Measurements from ENCODE around the gene FAM236D.
"Not testable (repeated sequence)": the region's sequence is repeated elsewhere in the genome, so short reads cannot be mapped to it uniquely, and the experiment has no call there.

FAM236D gene

GRCh38 chrX:72808110-72808509, at the start of gene FAM236D:
Gene FAM236D (minus strand): TSS chrX:72808210. CDS start chrX:72808110, 100 bp downstream.
- H3K27me3 ChIP-seq (ENCODE audit: control insufficient read depth, insufficient read depth, low read length); H3K4me3 ChIP-seq (ENCODE audit: low read length); H3K27ac ChIP-seq (ENCODE audit: low read length); H3K4me1 ChIP-seq (ENCODE audit: control insufficient read depth, insufficient read depth, low read length); DNase-seq (ENCODE audit: low read depth, low spot score); H3K9me3 ChIP-seq (ENCODE audit: control insufficient read depth, insufficient read depth, low read length); H3K36me3 ChIP-seq (ENCODE audit: control insufficient read depth, insufficient read depth, low read length): not testable (repeated sequence)
- no CpG with 5 or more reads among the region's 13 CpGs for WGBS (ENCODE audit: insufficient coverage, insufficient read length)

- H3K4me1 ChIP-seq (ENCODE audit: control insufficient read depth, insufficient read depth, low read length); H3K4me3 ChIP-seq (ENCODE audit: low read length); DNase-seq (ENCODE audit: low read depth, low spot score); H3K9me3 ChIP-seq (ENCODE audit: control insufficient read depth, insufficient read depth, low read length); H3K27ac ChIP-seq (ENCODE audit: low read length); H3K27me3 ChIP-seq (ENCODE audit: control insufficient read depth, insufficient read depth, low read length); H3K36me3 ChIP-seq (ENCODE audit: control insufficient read depth, insufficient read depth, low read length): not testable (repeated sequence)
- no CpG with 5 or more reads among the region's 2 CpGs for WGBS (ENCODE audit: insufficient coverage, insufficient read length)
Observed at GRCh38 chrX:72837532-72837931, 29.5 kb upstream of the FAM236D start.

- H3K27ac ChIP-seq (ENCODE audit: low read length); H3K4me3 ChIP-seq (ENCODE audit: low read length); H3K27me3 ChIP-seq (ENCODE audit: control insufficient read depth, insufficient read depth, low read length); H3K36me3 ChIP-seq (ENCODE audit: control insufficient read depth, insufficient read depth, low read length); H3K9me3 ChIP-seq (ENCODE audit: control insufficient read depth, insufficient read depth, low read length); H3K4me1 ChIP-seq (ENCODE audit: control insufficient read depth, insufficient read depth, low read length); DNase-seq (ENCODE audit: low read depth, low spot score): not testable (repeated sequence)
- WGBS (ENCODE audit: insufficient coverage, insufficient read length): no CpG with 5 or more reads among the region's 13 CpGs
Observed at GRCh38 chrX:72830701-72831100, 22.7 kb upstream of the FAM236D start.

GRCh38 chrX:72790390-72790789, 17.6 kb downstream of the FAM236D start:
- not testable (repeated sequence) for H3K27ac ChIP-seq (ENCODE audit: low read length); H3K4me3 ChIP-seq (ENCODE audit: low read length); DNase-seq (ENCODE audit: low read depth, low spot score); H3K9me3 ChIP-seq (ENCODE audit: control insufficient read depth, insufficient read depth, low read length); H3K27me3 ChIP-seq (ENCODE audit: control insufficient read depth, insufficient read depth, low read length); H3K36me3 ChIP-seq (ENCODE audit: control insufficient read depth, insufficient read depth, low read length); H3K4me1 ChIP-seq (ENCODE audit: control insufficient read depth, insufficient read depth, low read length)
- no CpG with 5 or more reads among the region's 3 CpGs for WGBS (ENCODE audit: insufficient coverage, insufficient read length)

- not testable (repeated sequence) for H3K4me1 ChIP-seq (ENCODE audit: control insufficient read depth, insufficient read depth, low read length); H3K4me3 ChIP-seq (ENCODE audit: low read length); H3K36me3 ChIP-seq (ENCODE audit: control insufficient read depth, insufficient read depth, low read length); DNase-seq (ENCODE audit: low read depth, low spot score); H3K27ac ChIP-seq (ENCODE audit: low read length); H3K27me3 ChIP-seq (ENCODE audit: control insufficient read depth, insufficient read depth, low read length); H3K9me3 ChIP-seq (ENCODE audit: control insufficient read depth, insufficient read depth, low read length)
- WGBS (ENCODE audit: insufficient coverage, insufficient read length): no CpG with 5 or more reads among the region's 1 CpG
Observed at GRCh38 chrX:72788142-72788541, 19.9 kb downstream of the FAM236D start.

GRCh38 chrX:72783964-72784363, 24.0 kb downstream of the FAM236D start:
- H3K27me3 ChIP-seq (ENCODE audit: control insufficient read depth, insufficient read depth, low read length); H3K9me3 ChIP-seq (ENCODE audit: control insufficient read depth, insufficient read depth, low read length); H3K4me3 ChIP-seq (ENCODE audit: low read length); H3K27ac ChIP-seq (ENCODE audit: low read length); H3K36me3 ChIP-seq (ENCODE audit: control insufficient read depth, insufficient read depth, low read length); H3K4me1 ChIP-seq (ENCODE audit: control insufficient read depth, insufficient read depth, low read length); DNase-seq (ENCODE audit: low read depth, low spot score): not testable (repeated sequence)
- WGBS (ENCODE audit: insufficient coverage, insufficient read length): no CpG with 5 or more reads among the region's 6 CpGs

GRCh38 chrX:72783365-72783936, 24.6 kb downstream of the FAM236D start:
- not testable (repeated sequence) for DNase-seq (ENCODE audit: low read depth, low spot score); H3K36me3 ChIP-seq (ENCODE audit: control insufficient read depth, insufficient read depth, low read length); H3K27me3 ChIP-seq (ENCODE audit: control insufficient read depth, insufficient read depth, low read length); H3K9me3 ChIP-seq (ENCODE audit: control insufficient read depth, insufficient read depth, low read length); H3K27ac ChIP-seq (ENCODE audit: low read length); H3K4me1 ChIP-seq (ENCODE audit: control insufficient read depth, insufficient read depth, low read length); H3K4me3 ChIP-seq (ENCODE audit: low read length)
- WGBS (ENCODE audit: insufficient coverage, insufficient read length): no CpG with 5 or more reads among the region's 8 CpGs

GRCh38 chrX:72782560-72782959, 25.4 kb downstream of the FAM236D start, which contains the start of gene FAM236B:
Gene FAM236B (minus strand): TSS chrX:72782660. CDS start chrX:72782560, 100 bp downstream.
- not testable (repeated sequence) for H3K4me1 ChIP-seq (ENCODE audit: control insufficient read depth, insufficient read depth, low read length); H3K4me3 ChIP-seq (ENCODE audit: low read length); H3K36me3 ChIP-seq (ENCODE audit: control insufficient read depth, insufficient read depth, low read length); H3K9me3 ChIP-seq (ENCODE audit: control insufficient read depth, insufficient read depth, low read length); H3K27ac ChIP-seq (ENCODE audit: low read length); H3K27me3 ChIP-seq (ENCODE audit: control insufficient read depth, insufficient read depth, low read length); DNase-seq (ENCODE audit: low read depth, low spot score)
- WGBS (ENCODE audit: insufficient coverage, insufficient read length): no CpG with 5 or more reads among the region's 15 CpGs

GRCh38 chrX:72778146-72778545, 29.9 kb downstream of the FAM236D start:
- no CpG with 5 or more reads among the region's 6 CpGs for WGBS (ENCODE audit: insufficient coverage, insufficient read length)

GRCh38 chrX:72777467-72777790, 30.6 kb downstream of the FAM236D start:
- not testable (repeated sequence) for H3K9me3 ChIP-seq (ENCODE audit: control insufficient read depth, insufficient read depth, low read length); H3K4me1 ChIP-seq (ENCODE audit: control insufficient read depth, insufficient read depth, low read length); H3K27me3 ChIP-seq (ENCODE audit: control insufficient read depth, insufficient read depth, low read length); H3K36me3 ChIP-seq (ENCODE audit: control insufficient read depth, insufficient read depth, low read length); H3K4me3 ChIP-seq (ENCODE audit: low read length); H3K27ac ChIP-seq (ENCODE audit: low read length); DNase-seq (ENCODE audit: low read depth, low spot score)
- no CpG with 5 or more reads among the region's 15 CpGs for WGBS (ENCODE audit: insufficient coverage, insufficient read length)

More at GRCh38 chrX:72778146-72778545, 29.9 kb downstream of the FAM236D start:
- not testable (repeated sequence) for H3K27me3 ChIP-seq (ENCODE audit: control insufficient read depth, insufficient read depth, low read length); DNase-seq (ENCODE audit: low read depth, low spot score); H3K9me3 ChIP-seq (ENCODE audit: control insufficient read depth, insufficient read depth, low read length); H3K27ac ChIP-seq (ENCODE audit: low read length); H3K4me1 ChIP-seq (ENCODE audit: control insufficient read depth, insufficient read depth, low read length); H3K36me3 ChIP-seq (ENCODE audit: control insufficient read depth, insufficient read depth, low read length); H3K4me3 ChIP-seq (ENCODE audit: low read length)

GRCh38 chrX:72776653-72777466, 31.1 kb downstream of the FAM236D start, which contains the start of gene DMRTC1B:
Gene DMRTC1B (plus strand): TSS chrX:72776890. CDS start chrX:72845136, 68,246 bp downstream.
- WGBS (ENCODE audit: insufficient coverage, insufficient read length): no CpG with 5 or more reads among the region's 44 CpGs
- not testable (repeated sequence) for H3K36me3 ChIP-seq (ENCODE audit: control insufficient read depth, insufficient read depth, low read length)

More at GRCh38 chrX:72776653-72777466, 31.1 kb downstream of the FAM236D start, which contains the start of gene DMRTC1B:
- H3K9me3 ChIP-seq (ENCODE audit: control insufficient read depth, insufficient read depth, low read length); H3K4me3 ChIP-seq (ENCODE audit: low read length); H3K27ac ChIP-seq (ENCODE audit: low read length); H3K27me3 ChIP-seq (ENCODE audit: control insufficient read depth, insufficient read depth, low read length); DNase-seq (ENCODE audit: low read depth, low spot score); H3K4me1 ChIP-seq (ENCODE audit: control insufficient read depth, insufficient read depth, low read length): not testable (repeated sequence)

Data from iPS DF 6.9 (cell line).